COR-L47 (cell line): Measurements from ENCODE around the gene LGR4.

ENCODE experiments used
- DNase-seq: peaks from one replicate; lab custom pipeline; 2025; lab: John Stamatoyannopoulos, UW

LGR4 gene

DNA sequence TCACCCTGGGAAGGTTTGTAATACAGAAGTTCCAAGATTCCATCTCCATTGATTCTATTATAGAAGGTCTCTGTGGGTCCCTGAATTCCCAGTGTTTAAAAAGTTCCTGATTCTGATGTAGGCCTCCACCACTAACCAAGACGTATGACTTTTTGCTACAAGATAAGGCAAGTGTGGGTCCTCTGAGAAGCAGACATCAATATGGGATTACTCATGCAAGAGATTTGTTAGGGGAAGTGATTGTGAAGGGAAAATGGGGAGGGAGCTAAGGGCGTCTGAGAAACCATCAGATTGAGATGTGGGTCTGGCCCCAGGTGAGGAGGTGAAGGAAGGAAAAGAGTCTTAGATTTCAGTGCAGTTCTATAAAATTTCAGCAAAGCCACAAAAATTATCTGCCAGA lies 10.2 kb upstream of the LGR4 start:
- DNase-seq: no peak

DNA sequence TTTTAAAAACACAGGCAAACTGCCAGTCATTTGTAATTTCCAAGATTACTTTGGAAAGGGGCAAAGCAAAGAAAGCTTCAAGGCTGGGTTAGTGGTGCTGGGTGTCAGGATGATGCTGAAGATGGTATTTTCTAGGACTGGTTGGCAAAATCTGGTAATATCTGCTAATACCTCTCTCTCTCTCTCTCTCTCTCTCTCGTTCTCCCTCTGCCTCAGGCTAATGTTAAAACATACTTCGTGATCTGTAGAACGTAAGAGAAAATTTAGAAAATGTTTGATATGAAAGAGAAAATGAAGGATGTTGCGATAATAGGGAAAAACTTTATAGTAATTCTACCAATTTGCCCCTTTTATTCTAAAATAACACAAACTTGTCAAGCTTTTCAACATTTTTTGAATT lies 9.4 kb upstream of the LGR4 start:
- no peak for DNase-seq

DNA sequence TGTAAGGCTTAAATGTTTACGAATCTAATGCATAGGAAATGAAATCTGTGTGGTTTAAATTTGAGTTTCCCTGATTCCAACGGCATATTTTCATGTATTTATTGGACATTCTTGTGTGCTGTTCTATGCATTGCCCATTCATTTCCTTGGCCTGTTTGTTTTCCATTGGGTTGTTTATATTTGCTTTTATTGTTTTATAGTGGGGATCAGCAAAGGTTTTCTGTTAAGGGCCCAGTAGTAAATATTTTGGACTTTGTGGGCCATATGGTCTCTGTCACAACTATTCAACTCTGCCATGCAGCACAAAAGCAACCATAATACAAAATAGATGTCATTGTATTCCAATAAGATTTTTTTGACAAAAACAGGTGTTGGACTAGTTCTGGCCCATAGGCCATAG lies 5.2 kb upstream of the LGR4 start:
- no peak for DNase-seq

DNA sequence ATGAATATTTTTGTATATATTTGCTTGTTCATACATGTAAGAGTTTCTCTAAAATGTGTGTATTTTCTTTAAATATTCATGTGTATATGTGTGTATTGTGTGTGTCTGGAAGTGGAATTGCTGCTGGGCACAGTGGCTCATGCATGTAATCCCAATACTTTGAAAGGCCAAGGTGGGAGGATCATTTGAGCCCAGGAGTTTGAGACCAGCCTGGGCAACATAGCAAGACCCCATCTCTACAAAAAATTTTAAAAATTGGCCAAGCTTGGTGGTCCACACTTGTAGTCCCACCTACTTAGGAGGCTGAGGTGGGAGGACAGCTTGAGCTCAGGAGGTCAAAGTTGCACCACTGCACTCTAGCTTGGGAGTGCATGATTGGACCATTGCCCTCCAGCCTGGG lies 4.7 kb upstream of the LGR4 start:
- DNase-seq: no peak

DNA sequence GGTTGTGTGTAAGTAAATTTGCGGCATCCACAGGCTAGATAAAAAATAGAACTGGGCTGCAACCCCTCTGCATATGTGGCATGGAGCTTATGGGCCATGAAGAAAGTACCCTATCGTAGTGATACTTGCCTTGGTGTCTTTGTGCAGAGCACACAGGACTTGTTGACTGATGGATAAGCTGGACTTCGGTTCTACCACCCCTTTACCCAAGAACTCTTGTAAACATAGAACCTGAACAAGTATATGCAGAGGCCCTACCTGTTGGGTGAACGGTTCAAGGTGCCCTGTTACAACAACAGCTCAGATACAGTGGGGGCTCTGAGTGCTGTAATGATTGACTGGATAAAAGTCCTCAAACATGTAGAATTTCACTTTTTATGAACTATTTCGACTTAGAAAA lies 3.0 kb upstream of the LGR4 start:
- DNase-seq: no peak

DNA sequence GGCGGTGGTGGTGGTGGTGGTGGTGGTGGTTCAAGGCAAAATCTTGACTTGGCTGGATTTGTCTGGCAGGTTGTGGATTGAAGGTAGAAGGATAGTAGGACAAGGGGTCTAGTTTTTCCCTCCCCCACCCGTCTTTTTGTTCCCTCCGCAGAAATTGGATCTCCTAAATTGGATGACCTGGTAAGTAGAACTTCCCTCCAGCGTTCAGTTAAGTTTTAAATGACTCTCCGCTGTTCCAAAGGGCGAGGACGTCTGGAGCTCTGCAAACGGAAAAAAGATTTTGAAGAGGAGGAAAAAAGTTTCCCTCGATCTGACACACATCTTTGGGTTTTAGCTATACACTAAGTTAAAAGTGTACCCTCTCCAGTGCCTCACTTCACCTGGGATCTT lies 422 bp upstream of the LGR4 start:
- DNase-seq: no peak

DNA sequence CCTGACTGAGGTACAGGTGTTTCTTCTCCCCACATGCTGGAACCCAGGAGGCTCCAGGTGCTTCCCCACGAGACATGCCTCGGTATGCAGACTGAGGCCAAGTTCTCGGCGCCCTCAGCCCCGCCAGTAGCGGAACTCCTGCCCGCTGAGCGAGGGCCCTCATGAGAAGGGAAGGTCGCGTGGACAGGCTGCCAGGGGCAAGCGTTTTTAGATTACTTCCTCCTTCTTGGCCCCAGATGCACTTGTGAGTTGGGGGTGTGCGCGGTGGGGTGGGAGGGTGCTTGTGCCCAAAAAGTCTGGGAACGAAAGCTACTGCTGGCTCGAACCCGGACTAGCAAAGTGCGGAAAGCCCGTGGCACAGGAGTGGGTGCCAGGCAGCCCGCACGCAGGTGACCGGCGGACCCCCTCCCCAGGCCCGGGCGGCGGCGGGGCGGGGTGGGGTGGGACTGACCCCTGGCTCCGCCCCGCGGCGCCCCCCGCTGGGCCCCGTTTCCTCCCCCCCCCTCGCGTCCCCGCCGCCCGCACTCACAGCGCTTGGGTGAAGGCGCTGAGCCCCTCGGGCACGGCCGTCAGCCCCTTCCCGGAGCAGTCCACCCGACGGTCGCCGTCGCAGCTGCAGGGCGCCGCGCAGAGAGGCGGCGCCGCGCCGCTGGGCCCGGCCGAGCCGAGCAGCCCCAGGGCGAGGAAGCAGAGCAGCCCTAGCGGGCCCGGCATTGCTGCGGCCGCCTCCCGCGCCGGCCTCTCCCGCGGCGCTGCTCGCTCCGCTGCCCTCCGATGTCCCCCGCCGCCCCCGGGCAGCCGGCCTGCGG lies 797 bp downstream of the LGR4 start:
- DNase-seq: peak; percentile 21

DNA sequence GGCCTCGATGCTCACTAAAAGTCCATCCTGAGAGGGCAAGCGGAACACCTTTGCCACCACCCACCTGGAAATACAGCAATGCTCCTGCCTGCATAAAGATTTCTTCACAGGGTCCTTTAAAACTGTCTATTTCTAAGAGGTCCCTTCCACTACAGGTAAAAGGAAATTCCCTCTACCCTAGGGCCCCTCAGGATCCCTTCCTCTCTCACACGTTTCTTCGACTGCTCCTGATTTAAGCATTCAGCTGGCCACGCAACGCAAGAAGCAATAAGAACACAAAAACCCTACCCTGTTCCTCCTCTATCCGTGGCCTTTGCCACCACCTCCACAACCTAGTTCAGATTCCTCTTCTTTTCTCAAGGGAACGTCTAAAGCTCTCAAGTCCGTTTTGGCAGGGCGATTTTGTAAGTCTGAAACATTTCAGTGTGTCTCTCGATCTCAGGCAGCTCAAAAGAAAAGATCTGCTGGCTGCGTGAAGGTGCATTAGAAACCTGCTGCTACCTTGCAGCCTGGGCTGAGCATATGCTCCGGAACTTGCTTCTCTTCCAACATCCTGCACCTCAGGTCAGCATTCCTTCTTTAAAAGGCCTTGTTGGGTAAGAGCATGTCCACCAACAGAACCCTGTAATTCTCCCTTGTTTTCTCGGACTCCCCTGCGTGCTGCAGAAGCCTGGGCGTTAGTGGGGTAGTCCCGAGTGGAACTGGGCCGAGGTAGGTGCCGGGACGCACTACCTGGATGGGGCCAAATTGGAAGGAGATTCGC lies 1.6 kb downstream of the LGR4 start:
- DNase-seq: peak; percentile 22

DNA sequence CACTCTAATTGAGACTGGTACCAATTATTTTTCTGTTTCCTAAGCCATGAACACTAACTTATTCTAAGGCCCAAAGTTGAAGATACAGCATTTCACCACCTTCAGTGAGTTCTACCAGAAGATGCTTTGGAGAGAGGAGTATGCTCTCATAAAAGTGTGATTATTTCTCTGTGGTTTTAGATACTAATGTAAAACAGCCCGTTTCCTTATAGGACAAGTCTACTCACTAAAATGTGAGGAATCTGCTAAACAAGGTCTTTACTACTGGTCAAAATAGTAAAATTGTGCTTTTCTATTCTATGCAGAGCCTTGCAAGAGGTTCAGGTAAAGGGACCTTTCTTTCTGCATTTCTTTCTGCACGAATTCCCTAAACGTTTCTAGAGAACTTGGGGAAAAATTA lies 2.4 kb downstream of the LGR4 start:
- no peak for DNase-seq

DNA sequence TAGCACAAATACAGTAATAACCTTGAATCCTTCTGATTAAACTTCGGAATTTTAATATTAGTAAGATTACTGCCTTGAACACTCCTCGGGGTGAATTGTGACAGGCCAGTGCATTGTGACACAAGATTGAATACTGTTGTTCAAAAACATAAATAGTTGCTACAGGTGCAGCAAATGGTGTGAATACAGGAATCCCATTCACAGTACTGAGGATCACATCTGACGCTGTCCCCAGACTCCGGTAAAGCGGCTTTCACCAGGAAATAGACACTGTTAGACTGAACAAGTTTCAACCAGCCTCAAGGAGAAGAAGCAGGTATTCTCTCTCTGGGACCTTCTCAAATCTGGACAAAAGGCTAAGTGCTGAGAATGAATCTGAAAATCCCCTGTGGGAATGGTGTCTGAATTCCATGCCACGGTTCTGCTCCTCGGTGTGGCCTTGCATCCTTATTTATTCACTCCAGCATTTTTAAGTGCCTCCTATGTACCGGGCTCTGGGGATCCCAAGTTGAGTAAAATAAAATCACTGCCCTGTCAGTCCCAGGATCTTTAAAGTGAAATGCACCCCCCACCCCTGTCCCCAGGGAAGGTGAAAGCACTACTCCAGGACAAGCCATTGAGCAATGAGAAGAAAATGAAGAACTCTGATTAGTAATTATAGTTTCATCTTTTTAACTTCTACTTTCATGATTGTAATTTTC lies 3.4 kb downstream of the LGR4 start:
- DNase-seq: no peak

DNA sequence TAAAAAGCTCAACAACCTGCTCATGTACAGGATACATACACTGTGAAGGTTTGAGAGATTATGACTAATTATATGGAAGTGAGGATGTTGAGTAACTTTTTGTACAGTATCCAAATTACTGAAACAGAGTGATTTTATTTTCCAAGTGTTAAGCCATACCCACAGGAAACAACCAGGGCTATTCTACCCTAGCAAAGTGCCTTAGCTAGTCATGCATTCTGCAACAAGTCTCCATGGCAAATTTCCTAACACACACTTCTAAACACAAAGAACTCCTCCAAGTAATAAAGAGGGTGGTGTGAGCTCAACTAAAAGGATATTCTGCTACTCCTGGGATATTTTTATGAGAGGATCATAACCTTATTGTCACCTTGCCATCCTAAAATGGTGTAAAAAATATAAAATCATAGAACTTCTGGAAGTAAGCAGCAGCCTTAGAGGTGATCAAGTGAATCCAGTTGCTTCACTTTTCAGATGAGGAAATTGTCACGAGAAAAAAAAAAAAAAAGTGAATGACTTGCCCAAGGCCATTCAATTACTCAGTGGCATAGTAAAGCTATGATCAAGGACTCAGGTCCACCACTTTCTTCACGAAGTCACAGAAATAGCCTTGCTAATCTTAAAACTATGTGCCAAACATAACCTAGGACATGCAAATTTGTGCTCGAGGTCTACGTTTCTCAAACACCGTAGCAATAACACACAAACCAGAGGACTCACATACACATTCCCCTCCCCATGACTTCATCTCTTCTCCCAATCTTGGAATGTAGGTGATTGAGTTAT lies 4.2 kb downstream of the LGR4 start:
- DNase-seq: no peak

DNA sequence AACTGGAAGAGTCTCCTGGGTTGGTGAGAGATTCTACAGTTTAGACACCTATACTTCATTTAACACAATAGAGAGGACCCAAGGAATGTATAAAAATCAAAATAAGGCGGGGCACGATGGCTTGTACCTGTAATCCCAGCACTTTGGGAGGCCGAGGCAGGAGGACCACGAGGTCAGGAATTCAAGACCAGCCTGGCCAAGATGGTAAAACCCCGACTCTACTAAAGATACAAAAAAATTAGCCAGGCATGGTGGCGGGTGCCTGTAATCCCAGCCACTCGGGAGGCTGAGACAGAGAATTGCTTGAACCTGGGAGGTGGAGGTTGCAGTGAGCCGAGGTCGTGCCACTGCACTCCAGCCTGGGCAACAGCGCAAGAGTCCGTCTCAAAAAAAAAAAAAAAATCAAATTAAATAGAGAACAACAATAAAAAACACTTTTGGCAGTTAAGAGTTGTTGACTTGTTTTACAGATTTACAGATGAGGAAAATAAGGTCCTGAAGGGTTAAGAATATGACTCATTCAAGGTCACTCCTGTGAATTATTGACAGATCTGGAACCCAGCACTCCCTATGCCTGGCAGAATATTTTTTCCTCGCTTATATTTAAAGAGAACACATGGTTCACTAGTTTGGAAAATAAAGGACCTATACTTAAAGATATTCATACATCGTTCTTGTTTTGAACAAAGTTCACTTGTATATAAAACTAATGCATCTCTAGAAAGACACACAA lies 5.2 kb downstream of the LGR4 start:
- no peak for DNase-seq

DNA sequence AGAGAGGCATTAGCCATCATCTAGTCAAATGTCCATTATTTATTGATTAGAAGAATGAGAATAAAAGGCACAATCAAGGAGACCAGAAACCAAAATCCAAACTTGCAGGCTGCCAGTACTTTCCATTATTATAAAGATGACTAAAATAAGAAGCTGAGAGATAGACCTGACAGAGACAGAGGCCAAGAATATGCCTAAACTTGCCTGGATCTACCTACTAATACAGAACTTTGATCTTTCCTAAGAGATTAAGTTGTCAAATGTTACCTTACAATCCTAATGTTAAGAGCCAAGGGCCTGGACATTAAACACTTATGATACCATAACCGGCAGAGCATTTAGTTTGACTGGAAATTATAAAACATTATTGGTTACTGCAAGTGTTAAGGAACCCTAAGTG lies 6.2 kb downstream of the LGR4 start:
- DNase-seq: no peak

DNA sequence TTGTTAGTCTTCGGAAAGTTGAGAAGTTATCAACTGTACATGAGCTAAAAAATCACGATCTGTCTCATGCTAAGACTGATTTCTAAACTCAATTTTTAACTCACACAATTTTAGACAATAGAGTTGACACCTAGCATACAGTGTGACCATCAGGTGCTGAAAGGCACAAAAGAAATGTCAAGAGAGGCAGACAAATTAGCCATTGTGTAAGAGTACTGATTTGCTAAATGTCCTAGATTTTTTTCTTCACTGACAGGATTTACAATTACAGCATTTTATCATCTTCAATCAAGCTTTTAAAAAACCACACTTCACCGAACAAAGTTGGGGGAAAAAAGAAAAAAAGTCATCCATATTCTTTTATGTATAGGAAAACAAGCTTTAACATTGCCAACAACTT lies 7.0 kb downstream of the LGR4 start:
- DNase-seq: peak; percentile 9

DNA sequence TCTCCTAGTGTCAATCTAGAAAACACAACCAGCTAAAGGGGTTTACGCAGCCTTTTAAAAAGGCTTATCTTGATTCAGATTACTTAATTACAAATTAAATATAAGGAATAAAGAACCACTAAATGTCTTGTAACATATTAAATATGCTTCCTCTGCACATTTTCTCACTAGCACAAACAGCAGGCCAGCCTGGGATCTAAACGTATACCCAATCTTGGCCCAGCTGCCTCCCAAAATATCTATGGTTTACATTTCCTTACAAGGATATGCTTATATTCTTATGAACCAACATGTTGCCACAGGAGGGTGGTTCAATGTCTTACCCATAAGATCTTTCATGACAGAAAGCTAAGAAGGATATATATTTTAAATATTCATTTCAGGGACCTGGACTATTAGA lies 7.7 kb downstream of the LGR4 start:
- no peak for DNase-seq

DNA sequence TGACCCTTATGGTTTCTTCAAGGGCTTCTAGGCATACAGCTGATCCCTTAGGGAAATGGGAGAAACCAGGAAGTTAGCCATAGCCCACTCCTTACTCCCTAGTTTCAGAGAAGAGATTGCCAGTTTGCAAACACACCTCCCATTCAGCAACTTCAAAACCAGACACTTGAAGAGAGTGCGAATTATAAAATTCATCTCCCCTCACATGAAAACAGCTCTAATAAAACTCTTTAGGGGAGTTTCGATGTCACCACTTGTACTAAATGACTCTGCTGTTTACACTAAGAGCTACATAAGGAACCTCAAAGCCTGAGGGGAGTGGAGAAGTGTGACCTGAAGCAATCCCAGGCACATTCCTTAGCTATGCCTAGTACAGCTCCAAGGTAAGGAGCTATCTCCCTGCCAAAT lies 8.3 kb downstream of the LGR4 start:
- DNase-seq: no peak

DNA sequence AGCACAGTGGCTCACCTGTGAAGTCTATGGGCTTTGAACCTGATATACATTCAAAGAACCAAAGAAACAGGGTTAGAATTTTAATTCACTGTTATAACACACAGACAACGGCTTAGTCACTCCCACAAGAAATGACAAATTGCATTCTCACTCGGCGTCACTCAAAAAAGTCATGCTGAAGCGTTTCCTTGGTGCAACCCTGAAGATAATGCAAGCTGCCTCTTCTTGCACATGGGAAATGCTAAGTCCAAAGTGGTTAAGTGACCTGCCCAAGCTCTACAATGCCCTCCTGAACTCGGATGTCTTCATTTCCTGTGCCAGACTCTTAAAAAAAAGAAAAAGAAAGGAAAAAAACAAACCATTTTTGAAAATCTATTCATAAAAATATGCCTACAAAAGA lies 10.0 kb downstream of the LGR4 start:
- no peak for DNase-seq

DNA sequence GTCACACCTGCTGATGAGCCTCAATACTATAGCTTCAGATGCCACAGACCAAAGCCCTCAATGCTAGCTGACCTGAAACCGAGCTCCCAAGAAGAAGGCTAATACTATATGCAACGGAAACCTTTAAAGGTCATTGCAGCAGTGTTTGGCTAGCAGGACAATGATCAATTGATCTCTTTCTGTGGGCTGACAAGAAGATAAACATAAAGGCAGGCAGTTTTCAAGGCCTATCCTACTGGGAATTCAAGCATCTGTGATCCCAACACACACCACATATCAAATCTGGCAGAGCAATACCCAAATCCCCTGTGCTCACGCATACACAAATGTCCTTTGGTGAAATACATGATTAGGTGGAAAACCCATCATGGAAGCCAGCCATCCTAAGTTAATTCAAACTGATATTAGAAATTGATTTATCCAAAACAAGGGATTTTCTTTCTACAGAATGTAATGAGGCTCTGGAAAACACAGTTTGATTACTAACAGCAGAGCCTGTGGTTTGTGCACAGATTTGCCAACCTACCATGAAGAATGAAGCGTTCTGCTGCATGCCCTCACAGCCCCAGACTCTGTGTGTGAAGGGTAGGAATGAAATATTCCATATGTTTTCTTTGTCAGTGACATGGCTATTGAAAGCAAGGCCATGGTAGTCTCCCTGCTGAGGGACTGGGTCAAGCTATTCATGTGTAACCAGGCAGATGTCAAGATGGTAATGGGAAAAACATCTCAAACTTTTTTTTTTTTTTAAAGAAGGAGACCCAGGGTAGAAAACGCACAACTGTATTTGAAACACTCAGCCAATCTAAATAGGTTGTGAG lies 12.2 kb downstream of the LGR4 start:
- no peak for DNase-seq

DNA sequence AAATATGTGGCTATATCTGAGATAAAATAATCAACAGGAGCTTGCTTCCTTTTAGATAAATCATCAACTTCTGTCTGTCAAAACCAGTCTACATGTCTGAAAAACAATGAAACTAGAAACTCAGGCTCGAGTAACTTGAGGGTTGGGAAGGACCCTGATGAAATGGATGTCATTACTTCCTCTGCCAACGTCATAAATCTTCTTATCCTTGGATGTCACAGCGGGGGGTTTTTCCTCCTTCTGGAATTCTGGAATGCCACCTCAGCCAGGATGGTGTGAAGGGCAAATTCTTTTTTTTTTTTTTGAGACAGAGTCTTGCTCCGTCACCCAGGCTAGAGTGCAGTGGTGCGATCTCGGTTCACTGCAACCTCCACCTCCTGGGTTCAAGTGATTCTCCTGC lies 13.4 kb downstream of the LGR4 start:
- no peak for DNase-seq

DNA sequence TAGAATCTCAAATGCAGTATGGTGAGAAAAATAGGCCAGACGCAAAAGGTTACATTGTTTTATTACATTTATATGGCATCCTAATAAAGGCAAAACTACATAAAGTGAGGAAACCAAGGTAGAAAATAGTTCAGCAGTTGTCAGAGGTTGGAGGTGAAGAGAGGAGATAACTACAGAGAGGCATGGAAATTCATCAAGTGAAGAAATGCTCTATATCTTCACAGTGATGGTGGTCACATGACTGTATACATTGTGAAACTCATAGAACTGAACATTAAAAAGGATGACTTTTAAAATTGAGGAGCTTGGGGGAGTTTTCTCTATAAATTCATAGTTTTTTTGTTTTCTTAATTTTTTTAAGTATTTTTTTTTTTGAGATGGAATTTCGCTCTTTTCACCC lies 14.4 kb downstream of the LGR4 start:
- DNase-seq: no peak
